Measurements from ENCODE around the gene ITCH.
"Not testable (repeated sequence)": the region's sequence is repeated elsewhere in the genome, so short reads cannot be mapped to it uniquely, and the experiment has no call there.

The ITCH gene

GRCh38 chr20:34345402-34345736, 17.7 kb upstream of the ITCH start:
- no peak for DNase-seq

DNA sequence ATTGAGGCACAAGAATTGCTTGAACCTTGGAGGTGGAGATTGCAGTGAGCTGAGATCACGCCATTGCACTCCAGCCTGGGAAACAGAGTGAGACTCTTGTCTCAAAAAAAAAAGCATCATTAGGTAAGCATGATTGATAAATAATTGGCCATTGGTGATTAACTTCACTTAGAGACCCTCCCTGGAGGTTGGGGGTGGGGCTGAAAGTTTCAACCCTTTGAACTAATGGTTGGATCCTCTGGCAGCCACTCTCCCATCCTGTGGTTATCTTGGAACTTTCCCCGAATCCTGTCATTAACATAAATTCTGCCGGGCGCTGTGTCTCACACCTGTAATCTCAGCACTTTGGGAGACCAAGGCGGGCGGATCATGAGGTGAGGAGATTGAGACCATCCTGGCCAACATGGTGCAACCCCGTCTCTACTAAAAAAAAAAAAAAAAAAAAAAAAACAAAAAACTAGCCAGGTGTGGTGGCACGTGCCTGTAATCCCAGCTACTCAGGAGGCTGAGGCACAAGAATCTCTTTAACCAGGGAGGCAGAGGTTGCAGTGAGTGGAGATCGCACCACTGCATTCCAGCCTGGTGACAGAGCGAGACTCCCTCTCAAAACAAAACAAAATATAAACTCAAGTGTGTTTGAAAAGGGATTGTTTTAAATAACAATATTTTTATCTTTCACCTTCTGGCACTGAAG, 17.1 kb upstream of the ITCH start:
- not testable (repeated sequence) for DNase-seq

DNA sequence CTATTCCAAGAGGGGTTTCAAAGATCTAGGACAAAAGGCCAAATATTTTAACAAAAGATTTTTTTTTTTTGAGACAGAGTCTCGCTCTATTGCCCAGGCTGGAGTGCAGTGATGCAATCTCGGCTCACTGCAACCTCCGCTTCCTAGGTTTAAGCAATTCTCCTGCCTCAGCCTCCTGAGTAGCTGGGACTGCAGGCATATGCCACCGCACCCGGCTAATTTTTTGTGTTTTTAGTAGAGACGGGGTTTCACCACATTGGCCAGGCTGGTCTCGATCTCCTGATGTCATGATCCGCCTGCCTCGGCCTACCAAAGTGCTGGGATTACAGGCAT, 16.6 kb upstream of the ITCH start:
- not testable (repeated sequence) for DNase-seq

DNA sequence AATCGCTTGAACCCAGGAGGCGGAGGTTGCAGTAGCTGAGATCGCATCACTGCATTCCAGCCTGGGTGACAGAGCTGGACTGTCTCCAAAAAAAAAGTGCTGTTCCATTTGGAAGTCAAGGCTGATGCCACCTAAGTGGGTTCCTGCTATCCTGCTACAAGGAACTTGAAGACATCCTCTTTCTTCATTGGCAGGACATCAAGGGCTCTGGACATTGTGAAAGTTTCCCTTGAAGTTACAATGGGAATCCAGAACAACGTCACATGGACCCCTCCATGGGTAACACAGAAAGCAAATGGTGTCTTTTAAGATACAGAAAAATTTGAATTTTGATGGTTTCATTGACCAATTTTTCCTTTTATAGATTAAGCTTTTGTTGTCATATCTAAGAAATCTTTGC, 15.5 kb upstream of the ITCH start:
- no peak for DNase-seq

GRCh38 chr20:34350095-34350494, 13.0 kb upstream of the ITCH start:
- DNase-seq: no peak

- not testable (repeated sequence) for DNase-seq
These were observed 9.6 kb upstream of the ITCH start for GRCh38 chr20:34353467-34353866.

DNA sequence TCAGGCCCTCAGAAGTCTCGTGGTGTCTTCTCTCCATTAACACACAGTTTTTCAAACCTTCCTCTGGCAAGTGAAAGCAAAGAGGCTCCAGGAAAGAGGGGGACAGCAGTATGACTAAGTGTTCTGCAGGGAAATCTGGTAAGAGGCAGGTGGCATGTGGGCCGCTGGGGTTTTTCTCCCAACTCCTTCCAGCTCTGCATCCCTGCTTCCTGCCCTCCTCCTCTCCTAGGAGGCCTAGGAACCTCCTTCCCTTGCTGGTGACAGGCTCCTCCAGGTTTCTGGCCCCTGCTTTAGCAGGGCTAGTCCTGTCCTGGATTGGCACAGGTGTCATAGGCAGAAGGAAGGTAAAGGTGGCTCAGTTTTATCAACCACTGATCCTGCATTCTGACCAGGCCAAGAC, 7.6 kb upstream of the ITCH start:
- no peak for DNase-seq

- not testable (repeated sequence) for DNase-seq
These were observed 3.3 kb upstream of the ITCH start for GRCh38 chr20:34359729-34360128.

- DNase-seq: no peak
These were observed 491 bp upstream of the ITCH start for GRCh38 chr20:34362502-34363061.

GRCh38 chr20:34363465-34364222, 571 bp downstream of the ITCH start:
- DNase-seq: no peak

GRCh38 chr20:34364223-34364506, 1.1 kb downstream of the ITCH start:
- no peak for DNase-seq

DNA sequence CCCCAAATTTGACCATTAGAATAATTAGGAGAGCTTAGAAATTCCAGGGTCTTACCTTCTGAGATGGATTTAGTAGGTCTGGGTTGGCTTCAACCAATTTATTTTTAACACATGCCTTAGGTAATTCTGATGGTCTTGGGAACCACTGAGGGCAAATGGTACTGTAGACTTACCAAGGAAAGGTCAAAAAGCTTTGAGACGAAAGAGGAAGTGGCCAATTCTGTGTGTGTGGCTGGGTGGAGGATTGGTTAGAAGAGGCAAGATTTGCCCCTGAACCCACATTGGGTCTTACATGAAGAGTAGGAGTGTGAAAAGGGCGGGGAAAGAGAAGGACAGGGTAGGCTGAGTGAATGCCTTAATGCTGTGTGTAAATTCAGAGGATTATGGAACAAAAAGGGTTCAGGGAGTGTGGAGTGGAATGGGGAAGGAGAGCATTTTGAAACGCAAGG, 2.7 kb downstream of the ITCH start:
- no peak for DNase-seq

- no peak for DNase-seq
These were observed 4.1 kb downstream of the ITCH start for GRCh38 chr20:34367155-34367554.

DNA sequence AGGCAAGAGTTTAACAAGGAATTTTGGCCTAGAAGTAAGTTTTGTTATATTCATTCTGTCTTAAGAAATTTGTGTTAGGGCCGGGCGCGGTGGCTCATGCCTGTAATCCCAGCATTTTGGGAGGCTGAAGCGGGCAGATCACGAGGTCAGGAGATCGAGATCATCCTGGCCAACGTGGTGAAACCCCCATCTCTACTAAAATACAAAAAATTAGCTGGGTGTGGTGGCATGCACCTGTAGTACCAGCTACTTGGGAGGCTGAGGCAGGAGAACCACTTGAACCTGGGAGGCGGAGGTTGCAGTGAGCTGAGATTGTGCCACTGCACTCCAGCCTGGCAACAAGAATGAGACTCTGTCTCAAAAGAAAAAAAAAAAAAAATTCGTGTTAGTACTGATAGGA, 4.8 kb downstream of the ITCH start:
- DNase-seq: not testable (repeated sequence)

DNA sequence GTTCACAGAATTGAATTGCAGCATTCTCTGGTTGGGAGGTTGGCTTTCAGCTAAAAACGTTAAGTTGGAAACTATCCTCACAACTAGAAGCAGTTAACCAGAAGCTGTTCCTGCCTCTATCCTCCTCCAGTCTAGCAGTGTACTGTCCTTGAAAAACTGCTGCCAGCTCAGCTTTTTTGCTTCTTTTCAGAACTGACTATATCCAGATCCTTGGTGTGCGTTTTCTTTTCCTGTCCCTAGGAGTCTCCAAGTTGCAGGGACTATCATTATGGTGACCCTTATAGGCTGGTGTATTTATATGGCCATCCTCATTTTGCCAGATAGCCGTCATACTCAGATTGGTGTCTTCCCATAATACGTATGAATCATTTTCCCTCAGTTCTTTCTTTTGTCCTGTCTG, 5.5 kb downstream of the ITCH start:
- no peak for DNase-seq

DNA sequence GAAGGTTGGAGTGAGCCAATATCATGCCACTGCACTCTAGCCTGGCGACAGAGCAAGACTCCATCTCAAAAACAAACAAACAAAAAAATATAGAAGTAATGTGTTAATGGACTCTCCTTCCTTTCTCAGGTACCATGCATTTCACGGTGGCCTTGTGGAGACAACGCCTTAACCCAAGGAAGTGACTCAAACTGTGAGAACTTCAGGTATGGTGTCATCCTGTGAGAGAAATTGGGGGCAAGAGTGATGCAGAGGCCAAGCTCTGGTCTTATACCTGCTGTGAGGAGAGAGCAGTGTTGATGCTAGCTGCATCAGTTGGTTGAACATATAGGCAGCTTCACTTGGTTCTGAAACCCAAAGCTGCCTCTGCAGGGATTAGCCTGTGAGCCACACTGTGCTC, 6.2 kb downstream of the ITCH start:
- no peak for DNase-seq

DNA sequence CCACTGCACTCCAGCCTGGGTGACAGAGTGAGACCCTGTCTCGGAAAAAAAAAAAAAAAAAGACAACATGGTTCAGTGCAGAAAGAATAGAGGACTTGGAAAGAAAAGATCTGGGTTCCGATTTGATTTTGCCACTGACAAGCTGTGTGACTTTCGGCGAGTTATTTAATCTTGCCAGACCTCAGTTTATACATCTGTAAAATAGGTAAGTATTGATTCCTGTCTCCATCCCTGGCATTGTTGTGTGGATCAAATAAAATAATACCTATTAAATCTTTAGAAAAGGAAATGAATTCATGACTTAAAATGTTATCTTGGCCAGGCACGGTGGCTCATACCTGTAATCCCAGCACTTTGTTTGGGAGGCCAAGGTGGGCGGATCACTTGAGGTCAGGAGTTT, 7.0 kb downstream of the ITCH start:
- no peak for DNase-seq

DNA sequence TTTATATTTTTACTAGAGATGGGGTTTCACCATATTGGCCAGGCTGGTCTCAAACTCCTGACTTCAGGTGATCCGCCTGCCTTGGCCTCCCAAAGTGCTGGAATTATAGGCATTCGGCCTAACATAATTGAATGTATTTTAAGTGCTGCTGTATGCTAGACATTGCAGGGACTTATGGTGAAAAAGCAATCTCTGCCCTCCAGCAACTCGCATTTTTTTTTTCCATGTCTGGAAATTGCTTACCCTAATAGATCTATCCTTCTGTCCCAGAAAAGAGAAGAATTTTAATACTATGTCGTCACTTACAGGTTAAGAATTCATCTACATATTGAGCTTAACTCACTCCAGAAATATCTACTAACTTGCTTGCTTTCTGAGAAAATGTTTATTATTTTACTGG, 10.4 kb downstream of the ITCH start:
- no peak for DNase-seq

DNA sequence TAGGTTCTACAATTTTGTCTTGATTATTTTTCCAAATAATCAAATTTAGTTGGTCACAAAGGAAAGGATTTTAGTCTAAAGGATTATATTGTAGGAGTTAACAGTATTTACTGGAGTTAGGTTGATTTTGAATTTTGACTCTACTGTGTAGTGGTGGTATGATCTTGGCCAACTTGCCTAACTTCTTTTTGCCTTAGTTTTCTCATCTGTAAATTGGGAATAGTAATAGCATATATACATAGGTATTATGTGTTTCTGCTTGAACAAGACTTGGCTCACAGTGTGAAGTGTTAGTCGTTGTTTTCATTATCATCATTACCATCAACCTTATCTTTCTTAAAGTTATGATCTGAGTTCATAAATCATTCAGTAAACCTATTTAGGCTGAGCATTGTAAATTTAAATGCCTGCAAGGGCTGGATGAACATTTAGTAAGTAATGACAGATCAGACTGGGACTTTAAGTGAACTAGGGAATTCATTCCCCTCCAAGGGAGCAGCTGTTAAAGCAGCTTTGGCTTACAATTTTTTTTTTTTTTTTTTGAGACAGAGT, 11.2 kb downstream of the ITCH start:
- DNase-seq: no peak

DNA sequence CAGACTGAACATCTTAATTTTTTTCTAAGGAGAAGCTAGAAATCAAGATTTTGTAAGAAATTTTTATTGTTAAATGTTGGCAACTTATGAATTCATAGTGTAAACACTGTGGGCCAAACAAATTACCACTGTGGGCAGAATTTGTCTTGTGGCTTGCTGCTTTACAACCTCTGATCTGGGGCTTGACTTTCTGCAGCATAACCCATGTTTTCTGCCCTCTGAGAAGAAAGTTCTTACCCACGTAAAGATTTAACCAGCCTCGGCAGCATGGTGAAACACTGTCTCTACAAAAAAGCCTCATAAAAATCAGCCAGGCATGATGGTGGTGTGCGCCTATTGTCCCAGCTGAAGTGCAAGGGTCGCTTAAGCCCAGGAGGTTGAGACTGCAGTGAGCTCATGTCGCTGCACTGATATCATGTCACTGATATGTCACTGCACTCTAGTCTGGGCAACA, 12.9 kb downstream of the ITCH start:
- no peak for DNase-seq

DNA sequence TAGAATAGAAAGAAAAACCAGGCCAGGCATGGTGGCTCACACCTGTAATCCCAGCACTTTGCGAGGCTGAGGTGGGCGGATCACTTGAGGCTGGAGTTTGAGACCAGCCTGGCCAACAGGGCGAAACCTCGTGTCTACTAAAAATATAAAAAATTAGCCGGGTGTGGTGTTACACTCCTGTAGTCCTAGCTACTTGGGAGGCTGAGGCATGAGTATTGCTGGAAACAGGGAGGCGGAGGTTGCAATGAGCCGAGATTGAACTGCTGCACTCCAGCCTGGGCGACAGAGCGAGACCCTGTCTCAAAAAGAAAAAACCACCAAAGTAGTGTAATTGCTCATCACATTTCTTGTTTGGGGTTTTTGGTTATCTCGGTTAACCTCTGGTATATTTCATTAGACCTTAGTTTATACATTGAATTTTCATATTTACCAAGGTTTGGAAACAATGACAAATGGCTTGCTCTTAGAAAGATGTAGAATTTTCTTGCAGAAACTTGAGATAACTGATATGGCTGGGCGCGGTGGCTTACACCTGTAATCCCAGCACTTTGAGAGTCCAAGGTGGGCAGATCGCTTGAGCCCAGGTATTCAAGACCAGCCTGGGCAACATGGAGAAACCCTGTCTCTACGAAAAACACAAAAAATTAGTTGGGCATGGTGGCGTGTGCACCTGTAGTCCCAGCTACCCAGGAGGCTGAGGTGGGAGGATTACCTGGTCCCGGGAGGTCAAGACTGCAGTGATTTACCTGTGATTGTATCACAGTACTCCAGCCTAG, 14.2 kb downstream of the ITCH start:
- DNase-seq: no peak

- DNase-seq: no peak
These were observed 19.1 kb downstream of the ITCH start for GRCh38 chr20:34382174-34382573.

GRCh38 chr20:34382877-34383455, 19.9 kb downstream of the ITCH start:
- not testable (repeated sequence) for DNase-seq
